HepG2 (cell line): Measurements from ENCODE around the gene USP7. TPM values are rescaled to one million over a fixed set of nuclear protein-coding genes. Genes with fewer than 3 reads are reported as not detected.

Source experiments
- CREB3 ChIP-seq: sonication (generic); formaldehyde crosslinking; IDR thresholded peaks from 2 replicates; pipeline ENCODE4 v1.5.0; 2020; ENCODE audit warnings: missing genetic modification reagents
- EP300 ChIP-seq, 3 experiments: sonication (generic) in 1 of 3; formaldehyde crosslinking in 1 of 3; IDR thresholded peaks; 2 replicates each; pipeline versions ENCODE4 v1.5.1 to v1.6.1; 2011 to 2020; ENCODE audit warnings: low read depth in 2 of 3, low read length in 2 of 3, borderline replicate concordance in 1 of 3, improper control_type of control experiment in 1 of 3, mild to moderate bottlenecking in 1 of 3, missing genetic modification reagents in 1 of 3, moderate library complexity in 1 of 3
- ESRRA ChIP-seq: sonication (generic); formaldehyde crosslinking; IDR thresholded peaks from 2 replicates; pipeline ENCODE4 v1.5.1; 2020; ENCODE audit warnings: mild to moderate bottlenecking, low read depth, missing genetic modification reagents
- GATAD1 ChIP-seq: IDR thresholded peaks from 2 replicates; pipeline ENCODE4 v1.6.1; 2016; ENCODE audit warnings: missing genetic modification reagents, missing compliant biosample characterization
- HIVEP1 ChIP-seq: sonication (generic); formaldehyde crosslinking; IDR thresholded peaks from 2 replicates; pipeline ENCODE4 v1.4.0; 2020; ENCODE audit warnings: mild to moderate bottlenecking, missing genetic modification reagents
- KLF16 ChIP-seq, 2 experiments: sonication (generic) in 1 of 2; formaldehyde crosslinking in 1 of 2; IDR thresholded peaks; 2 replicates each; pipeline versions ENCODE4 v1.6.1 to v1.8.0; 2016 to 2023; ENCODE audit warnings: missing genetic modification reagents in 2 of 2, missing compliant biosample characterization in 1 of 2
- MBNL3 ChIP-seq: fragments of 250-450 bp; sonication (Bioruptor Pico); conservative IDR thresholded peaks from 2 replicates; pipeline ENCODE4 v1.8.0; 2022; ENCODE audit warnings: mild to moderate bottlenecking, inconsistent platforms
- NFKBIZ ChIP-seq: IDR thresholded peaks from 2 replicates; pipeline ENCODE4 v1.6.1; 2018; ENCODE audit warnings: missing genetic modification reagents, missing compliant biosample characterization
- NR1H2 ChIP-seq: sonication (generic); formaldehyde crosslinking; IDR thresholded peaks from 2 replicates; pipeline ENCODE4 v1.8.1; 2022; ENCODE audit warnings: low read depth, missing genetic modification reagents, borderline replicate concordance
- PRMT3 ChIP-seq: sonication (generic); formaldehyde crosslinking; IDR thresholded peaks from 2 replicates; pipeline ENCODE4 v1.8.1; 2022; ENCODE audit warnings: low read depth, mild to moderate bottlenecking, moderate library complexity, missing genetic modification reagents, borderline replicate concordance
- TGIF2 ChIP-seq: IDR thresholded peaks from 2 replicates; pipeline ENCODE4 v1.6.1; 2016; ENCODE audit warnings: control low read depth, missing compliant biosample characterization
- ZBTB44 ChIP-seq: sonication (generic); formaldehyde crosslinking; IDR thresholded peaks from 2 replicates; pipeline ENCODE4 v1.4.0; 2020; ENCODE audit warnings: missing genetic modification reagents
- ZNF275 ChIP-seq: sonication (generic); formaldehyde crosslinking; IDR thresholded peaks from 2 replicates; pipeline ENCODE4 v1.8.0; 2022; ENCODE audit warnings: missing genetic modification reagents, mild to moderate bottlenecking, inconsistent platforms, borderline replicate concordance
- ZNF550 ChIP-seq: sonication (generic); formaldehyde crosslinking; IDR thresholded peaks from 2 replicates; pipeline ENCODE4 v1.4.0; 2020; ENCODE audit warnings: mild to moderate bottlenecking, missing genetic modification reagents, borderline replicate concordance
- ZNF580 ChIP-seq: IDR thresholded peaks from 2 replicates; pipeline ENCODE4 v1.6.1; 2016; ENCODE audit warnings: low read depth, borderline replicate concordance
- polyA plus RNA-seq, 8 experiments: library from polyadenylated mRNA; depleted of rRNA in 3 of 8; stranded (reverse) in 7 of 8; unstranded in 1 of 8; fragments of >200 nt; fragmentation: Illumina TruSeq in 4 of 8; extraction: Trizol in 4 of 8; gene quantifications; 2 replicates each; pipeline versions ENCODE4 v1.2.1 to v1.2.3, GENCODE V29; 2011 to 2016; ENCODE audit warnings: low read depth in 4 of 8, missing spikeins in 1 of 8, mixed read lengths in 1 of 8; ENCODE audit not compliant: insufficient read depth in 1 of 8
- total RNA-seq, 5 experiments: library from RNA; depleted of rRNA; stranded (reverse); fragments of >200 nt; fragmentation: Illumina TruSeq; extraction: Trizol; gene quantifications; 2 replicates each; pipeline ENCODE4 v1.2.3, GENCODE V29; 2016; ENCODE audit warnings: low read depth in 1 of 5
- TF ChIP-seq, protein P1 (sequence below): sonication (generic); formaldehyde crosslinking; IDR thresholded peaks from 2 replicates; pipeline ENCODE4 v1.4.0; 2020; ENCODE audit warnings: missing genetic modification reagents, borderline replicate concordance

The USP7 gene
- total and polyA plus RNA-seq, 2 of the 13 experiments (the other 11 are each of a cell fraction or from before 2014, with no cell fraction given) = 52.5 to 173 TPM

- TF ChIP-seq KLF16 (CRISPR knock-in tag; IDR thresholded peaks at IDR 0.05) (peak in 1 of 2 experiments; percentile 80; a peak in 2 of 4 replicates), ZNF275 (0 out of 2 replicates have a peak, but pooled peaks have one; percentile 47), ESRRA (CRISPR knock-in tag) (peak; percentile 72; the same call in 1 of the 2 replicates), MBNL3 (CRISPR knock-in tag) (no peak), GATAD1 (CRISPR knock-in tag) (peak; percentile 66; the same call in 1 of the 2 replicates), NFKBIZ (CRISPR knock-in tag) (no peak), EP300 (IDR thresholded peaks at IDR 0.05; ENCODE audit: low read depth in 2 of 2, low read length in 2 of 2) (peak in 1 of 2 experiments; percentile 26; a peak in 1 of 4 replicates), EP300 (CRISPR knock-in tag; IDR thresholded peaks at IDR 0.05; ENCODE audit: borderline replicate concordance) (peak; percentile 22), TGIF2 (CRISPR knock-in tag) (no peak), ZNF580 (CRISPR knock-in tag) (peak; percentile 97; the same call in 1 of the 2 replicates), NR1H2 (0 out of 2 replicates have a peak, but pooled peaks have one; percentile 49), ZNF550 (CRISPR knock-in tag) (no peak), ZBTB44 (CRISPR knock-in tag) (no peak), CREB3 (CRISPR knock-in tag) (0 out of 2 replicates have a peak, but pooled peaks have one; percentile 41), HIVEP1 (peak; percentile 76), PRMT3 (CRISPR knock-in tag) (no peak)
- TF ChIP-seq, protein P1, sequence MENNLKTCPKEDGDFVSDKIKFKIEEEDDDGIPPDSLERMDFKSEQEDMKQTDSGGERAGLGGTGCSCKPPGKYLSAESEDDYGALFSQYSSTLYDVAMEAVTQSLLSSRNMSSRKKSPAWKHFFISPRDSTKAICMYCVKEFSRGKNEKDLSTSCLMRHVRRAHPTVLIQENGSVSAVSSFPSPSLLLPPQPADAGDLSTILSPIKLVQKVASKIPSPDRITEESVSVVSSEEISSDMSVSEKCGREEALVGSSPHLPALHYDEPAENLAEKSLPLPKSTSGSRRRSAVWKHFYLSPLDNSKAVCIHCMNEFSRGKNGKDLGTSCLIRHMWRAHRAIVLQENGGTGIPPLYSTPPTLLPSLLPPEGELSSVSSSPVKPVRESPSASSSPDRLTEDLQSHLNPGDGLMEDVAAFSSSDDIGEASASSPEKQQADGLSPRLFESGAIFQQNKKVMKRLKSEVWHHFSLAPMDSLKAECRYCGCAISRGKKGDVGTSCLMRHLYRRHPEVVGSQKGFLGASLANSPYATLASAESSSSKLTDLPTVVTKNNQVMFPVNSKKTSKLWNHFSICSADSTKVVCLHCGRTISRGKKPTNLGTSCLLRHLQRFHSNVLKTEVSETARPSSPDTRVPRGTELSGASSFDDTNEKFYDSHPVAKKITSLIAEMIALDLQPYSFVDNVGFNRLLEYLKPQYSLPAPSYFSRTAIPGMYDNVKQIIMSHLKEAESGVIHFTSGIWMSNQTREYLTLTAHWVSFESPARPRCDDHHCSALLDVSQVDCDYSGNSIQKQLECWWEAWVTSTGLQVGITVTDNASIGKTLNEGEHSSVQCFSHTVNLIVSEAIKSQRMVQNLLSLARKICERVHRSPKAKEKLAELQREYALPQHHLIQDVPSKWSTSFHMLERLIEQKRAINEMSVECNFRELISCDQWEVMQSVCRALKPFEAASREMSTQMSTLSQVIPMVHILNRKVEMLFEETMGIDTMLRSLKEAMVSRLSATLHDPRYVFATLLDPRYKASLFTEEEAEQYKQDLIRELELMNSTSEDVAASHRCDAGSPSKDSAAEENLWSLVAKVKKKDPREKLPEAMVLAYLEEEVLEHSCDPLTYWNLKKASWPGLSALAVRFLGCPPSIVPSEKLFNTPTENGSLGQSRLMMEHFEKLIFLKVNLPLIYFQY (CRISPR knock-in tag) = peak; percentile 77; the same call in 1 of the 2 replicates
Observed at GRCh38 chr16:9008601-9009260, 45.0 kb upstream of the USP7 start (continued).
